OCI-LY1 (cell line): ENCODE measurements around the gene SUPT4H1.

ENCODE experiments used
- CTCF ChIP-seq: fragments of 200-600 bp; sonication (generic), shearing (Covaris generic); IDR thresholded peaks from 2 replicates; pipeline ENCODE4 v1.5.1; 2017; ENCODE audit warnings: mild to moderate bottlenecking, antibody characterized with exemption, low read length, moderate library complexity, mixed read lengths
- EZH2 ChIP-seq: fragments of 200-600 bp; sonication (generic), shearing (Covaris generic); IDR thresholded peaks from 2 replicates; pipeline ENCODE4 v1.8.0; 2017; ENCODE audit warnings: borderline replicate concordance, mixed run types, mild to moderate bottlenecking, antibody characterized with exemption, low read length, moderate library complexity, mixed read lengths

DNA sequence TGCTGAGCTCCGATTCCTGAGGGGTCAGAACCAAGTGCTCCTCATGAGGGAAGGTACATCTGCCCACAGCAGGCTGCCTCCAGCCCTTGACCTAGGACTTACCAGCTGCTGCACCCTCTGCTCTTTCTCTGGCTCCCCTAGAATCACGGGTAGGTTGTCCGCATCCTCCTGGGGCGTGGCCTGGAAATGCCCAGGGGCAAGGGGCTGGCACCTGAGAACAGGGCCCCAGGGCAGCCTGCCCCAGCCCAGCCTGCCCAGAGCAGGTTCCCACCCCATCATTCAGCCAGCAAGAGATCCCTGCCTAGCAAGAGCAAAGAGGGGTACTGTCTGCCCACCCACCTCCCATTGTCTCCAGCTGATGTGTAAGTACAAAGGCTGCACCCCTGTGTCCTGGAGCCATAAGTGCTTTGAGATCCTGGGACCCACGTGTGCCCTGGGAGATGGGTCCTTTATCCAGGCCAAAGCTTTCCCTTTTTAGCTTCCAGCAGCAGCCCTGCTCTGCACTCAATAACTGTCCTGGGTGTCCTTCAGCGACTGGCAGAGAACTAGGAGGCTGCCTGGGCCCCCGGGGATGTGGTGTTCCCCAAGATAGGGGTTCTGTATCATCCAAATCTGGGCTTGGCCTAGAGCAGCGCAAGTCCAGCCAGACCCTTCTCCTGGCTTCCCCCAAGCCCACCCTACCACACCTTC, 28.5 kb downstream of the SUPT4H1 start:
- TF ChIP-seq CTCF, result no peak
- no peak for TF ChIP-seq EZH2
